Vagina (tissue), 2 donors: Measurements from ENCODE around the gene NCOA3. TPM values are rescaled to one million over a fixed set of nuclear protein-coding genes. Genes with fewer than 3 reads are reported as not detected.

Experiments used
- DNase-seq, 2 donors: peaks; one replicate each; pipeline ENCODE4 v3.0.0-alpha.2; 2017; ENCODE audit errors: extremely low spot score in 2 of 2
- H3K27ac ChIP-seq: fragments of 200-600 bp; sonication (generic); one replicate; pipeline ENCODE4 v1.5.1; 2019
- H3K27me3 ChIP-seq: fragments of 200-600 bp; sonication (generic); one replicate; pipeline ENCODE4 v1.5.1; 2019
- H3K36me3 ChIP-seq, 2 donors: fragments of 200-600 bp; sonication (generic); one replicate each; pipeline ENCODE4 v1.5.1; 2017 to 2019
- H3K4me1 ChIP-seq: fragments of 200-600 bp; sonication (generic); one replicate; pipeline ENCODE4 v1.5.1; 2019
- H3K4me3 ChIP-seq, 2 donors: fragments of 200-600 bp; sonication (generic); 1 replicate in 1 of 2; 2 replicates in 1 of 2; pipeline ENCODE4 v1.5.1; 2016 to 2019
- H3K9me3 ChIP-seq: fragments of 200-600 bp; sonication (generic); one replicate; pipeline ENCODE4 v1.5.1; 2019
- CTCF ChIP-seq, 3 experiments: fragments of 450-650 bp in 2 of 3; fragments of 200-600 bp in 1 of 3; sonication (generic) in 1 of 3; IDR thresholded peaks; one replicate each; pipeline ENCODE4 v1.5.1; 2017 to 2019; ENCODE audit warnings: antibody characterized with exemption in 3 of 3, mild to moderate bottlenecking in 2 of 3, moderate library complexity in 2 of 3
- POLR2A ChIP-seq, 2 donors: fragments of 450-650 bp; IDR thresholded peaks; one replicate each; pipeline ENCODE4 v1.6.1; 2017; ENCODE audit warnings: antibody characterized with exemption in 2 of 2, mild to moderate bottlenecking in 2 of 2, moderate library complexity in 2 of 2
- POLR2AphosphoS5 ChIP-seq, 2 donors: sonication (generic); formaldehyde crosslinking; IDR thresholded peaks; one replicate each; pipeline ENCODE4 v1.9.0; 2017; ENCODE audit warnings: antibody characterized with exemption in 2 of 2, mild to moderate bottlenecking in 2 of 2, low read depth in 1 of 2; ENCODE audit not compliant: insufficient read depth in 1 of 2
- intact Hi-C: fragments of 100-400 bp; cut with DNase I; formaldehyde crosslinking; loops from one replicate; pipeline ENCODE4 v1.15.1; 2023
- total RNA-seq: library from RNA; depleted of rRNA; stranded (reverse); fragments of >200 nt; gene quantifications from one replicate; pipeline ENCODE4 v1.2.3, GENCODE V29; 2016

The NCOA3 gene
- total RNA-seq, 1 donor from 2014 or later, result 47.1 TPM

DNA sequence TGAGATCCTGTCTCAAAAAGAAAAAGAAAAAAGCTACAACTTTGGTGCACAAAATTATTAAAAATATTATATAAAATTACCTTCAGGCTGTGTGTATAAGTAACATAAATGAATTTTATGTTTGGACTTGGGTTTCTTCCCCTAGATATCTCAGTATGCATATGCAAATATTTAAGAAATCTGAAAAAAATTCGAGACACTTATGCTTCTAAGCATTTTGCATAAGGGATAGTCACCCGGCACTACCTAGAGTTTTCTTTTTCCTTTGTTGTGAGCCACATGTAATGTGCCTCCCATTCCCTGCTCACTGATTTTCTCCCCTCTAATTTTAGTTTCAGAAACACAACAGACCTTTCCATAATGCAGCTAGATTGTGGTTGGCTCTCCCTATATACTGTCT, 79.4 kb downstream of the NCOA3 start:
- Histone ChIP-seq H3K4me3 (no peak overlapping the region), H3K36me3 (no peaks in the 10 kb centered on the region), H3K27ac (no peak overlapping the region), H3K4me1 (peaks cover 48% of the 10 kb centered on the region), H3K9me3 (no peaks in the 10 kb centered on the region), H3K27me3 (no peaks in the 10 kb centered on the region)
- no peak for TF ChIP-seq CTCF (IDR thresholded peaks at IDR 0.05)
- DNase-seq, result no peak
- intact Hi-C loops, result no loop called here

DNA sequence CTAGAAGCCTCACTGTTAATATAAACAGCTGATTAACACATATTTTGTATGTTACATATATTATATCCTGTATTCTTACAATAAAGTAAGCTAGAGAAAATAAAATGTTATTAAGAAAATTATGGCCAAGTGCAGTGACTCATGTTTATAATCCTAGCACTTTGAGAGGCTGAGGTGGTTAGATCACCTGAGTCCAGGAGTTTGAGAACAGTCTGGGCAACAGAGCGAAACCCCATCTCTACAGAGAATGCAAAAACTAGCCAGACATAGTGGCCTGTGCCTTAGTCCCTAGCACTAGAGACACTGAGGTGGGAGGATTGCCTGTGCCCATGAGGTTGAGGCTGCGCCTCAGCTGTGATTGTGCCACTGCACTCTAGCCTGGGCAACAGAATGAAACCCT, 81.9 kb downstream of the NCOA3 start:
- Histone ChIP-seq H3K27ac (no peak overlapping the region), H3K4me1 (peaks cover 38% of the 10 kb centered on the region)
- intact Hi-C loops, result no loop called here

GRCh38 chr20:47585087-47585747, 83.5 kb downstream of the NCOA3 start:
- H3K9me3 ChIP-seq, result no peaks in the 10 kb centered on the region
- peaks cover 27% of the 10 kb centered on the region for H3K4me1 ChIP-seq
- no peaks in the 10 kb centered on the region for H3K27me3 ChIP-seq
- no peaks in the 10 kb centered on the region for H3K36me3 ChIP-seq
- no peak for DNase-seq
- H3K27ac ChIP-seq, result no peak overlapping the region
- TF ChIP-seq POLR2A (IDR thresholded peaks at IDR 0.05) (no peak), CTCF (IDR thresholded peaks at IDR 0.05) (no peak), POLR2AphosphoS5 (IDR thresholded peaks at IDR 0.05; ENCODE audit: insufficient read depth in 1 of 2, low read depth in 1 of 2) (no peak)
- H3K4me3 ChIP-seq, result no peak overlapping the region
- intact Hi-C loops, result no loop called here

More for the DNA sequence above, 81.9 kb downstream of the NCOA3 start:
- TF ChIP-seq POLR2AphosphoS5 (IDR thresholded peaks at IDR 0.05; ENCODE audit: insufficient read depth in 1 of 2, low read depth in 1 of 2), result no peak
- TF ChIP-seq POLR2A (IDR thresholded peaks at IDR 0.05), result no peak
- no peak for TF ChIP-seq CTCF (IDR thresholded peaks at IDR 0.05)
- Histone ChIP-seq H3K27me3 (no peaks in the 10 kb centered on the region), H3K36me3 (no peaks in the 10 kb centered on the region), H3K9me3 (no peaks in the 10 kb centered on the region), H3K4me3 (no peak overlapping the region)
- no peak for DNase-seq

DNA sequence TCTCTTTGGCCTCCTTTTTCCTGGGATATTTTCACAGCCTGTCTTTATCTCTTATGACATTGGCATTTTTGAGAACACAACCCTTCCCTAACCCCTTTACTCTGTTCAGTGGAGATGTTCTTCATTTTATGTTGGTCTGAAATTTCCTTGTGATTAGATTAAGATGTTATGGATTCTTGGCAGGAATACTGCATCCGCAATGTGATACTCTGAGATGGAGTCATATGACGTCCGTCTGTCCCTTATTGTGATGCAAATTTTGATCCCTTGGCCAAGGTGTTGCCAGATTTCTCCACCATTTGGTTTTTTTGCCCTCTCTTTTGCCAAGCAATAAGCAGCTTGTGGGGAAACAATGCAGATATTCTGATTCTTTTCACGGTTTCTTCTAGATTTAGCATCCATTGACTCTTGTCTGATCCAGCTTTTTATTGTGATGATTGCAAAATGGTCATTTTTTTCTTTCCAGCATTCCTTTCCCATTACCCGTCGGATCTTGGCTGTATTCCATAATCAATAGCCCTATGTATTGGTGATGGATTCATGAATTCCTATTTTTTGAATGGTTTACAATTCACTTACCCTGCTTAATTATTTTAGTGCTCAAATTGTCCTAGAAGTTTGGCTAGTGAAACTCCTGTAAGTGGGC, 85.1 kb downstream of the NCOA3 start:
- Histone ChIP-seq H3K4me1 (peaks cover 21% of the 10 kb centered on the region), H3K27ac (no peak overlapping the region), H3K4me3 (no peak overlapping the region), H3K27me3 (no peaks in the 10 kb centered on the region), H3K36me3 (no peaks in the 10 kb centered on the region), H3K9me3 (no peaks in the 10 kb centered on the region)
- no peak for DNase-seq
- no peak for TF ChIP-seq POLR2AphosphoS5 (IDR thresholded peaks at IDR 0.05; ENCODE audit: insufficient read depth in 1 of 2, low read depth in 1 of 2)
- no peak for TF ChIP-seq CTCF (IDR thresholded peaks at IDR 0.05)
- no peak for TF ChIP-seq POLR2A (IDR thresholded peaks at IDR 0.05)
- intact Hi-C loops, result no loop called here

GRCh38 chr20:47588158-47588557, 86.5 kb downstream of the NCOA3 start:
- H3K27ac ChIP-seq, result no peak overlapping the region
- DNase-seq, result no peak
- TF ChIP-seq CTCF (IDR thresholded peaks at IDR 0.05), result no peak
- no peak for TF ChIP-seq POLR2AphosphoS5 (IDR thresholded peaks at IDR 0.05; ENCODE audit: insufficient read depth in 1 of 2, low read depth in 1 of 2)
- no peak for TF ChIP-seq POLR2A (IDR thresholded peaks at IDR 0.05)
- no peaks in the 10 kb centered on the region for H3K27me3 ChIP-seq
- H3K4me3 ChIP-seq, result no peak overlapping the region
- peaks cover 21% of the 10 kb centered on the region for H3K4me1 ChIP-seq
- H3K9me3 ChIP-seq, result no peaks in the 10 kb centered on the region
- intact Hi-C loops, result no loop called here
- no peaks in the 10 kb centered on the region for H3K36me3 ChIP-seq
